GM08714 (cell line): Measurements from ENCODE around the gene CLCN4.

ENCODE experiments used
- H3K4me3 ChIP-seq: fragments of 200-500 bp; sonication (Bioruptor generic); 2 replicates; pipeline ENCODE4 v1.5.1; 2014; ENCODE audit warnings: mild to moderate bottlenecking, low read length, inconsistent platforms
- ZNF274 ChIP-seq: IDR thresholded peaks from 2 replicates; pipeline ENCODE4 v1.6.1; 2012; ENCODE audit warnings: mild to moderate bottlenecking, low read depth, low read length

Gene CLCN4

GRCh38 chrX:10208953-10209352 is 52.2 kb downstream of the CLCN4 start:
- H3K4me3 ChIP-seq = no peak overlapping the region
- no peak for TF ChIP-seq ZNF274

DNA sequence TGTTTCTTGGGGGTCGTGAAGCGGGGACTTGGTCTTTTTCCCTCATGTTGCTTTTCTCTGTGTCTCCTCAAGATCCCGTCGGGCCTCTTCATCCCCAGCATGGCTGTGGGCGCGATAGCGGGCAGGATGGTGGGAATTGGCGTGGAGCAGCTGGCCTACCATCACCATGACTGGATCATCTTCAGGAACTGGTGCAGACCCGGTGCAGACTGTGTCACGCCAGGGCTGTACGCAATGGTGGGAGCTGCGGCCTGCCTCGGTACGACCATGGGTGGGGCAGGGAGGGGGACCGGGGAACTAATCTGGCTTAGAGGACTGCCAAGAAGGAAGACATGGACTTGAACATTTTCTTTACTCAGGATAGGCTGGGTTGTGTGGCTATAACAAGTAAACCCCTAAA is 55.6 kb downstream of the CLCN4 start:
- TF ChIP-seq ZNF274 = no peak
- H3K4me3 ChIP-seq = no peak overlapping the region

GRCh38 chrX:10213716-10214115 is 56.9 kb downstream of the CLCN4 start:
- H3K4me3 ChIP-seq = no peak overlapping the region
- no peak for TF ChIP-seq ZNF274

GRCh38 chrX:10216208-10216607 is 59.4 kb downstream of the CLCN4 start:
- TF ChIP-seq ZNF274 = no peak
- H3K4me3 ChIP-seq = no peak overlapping the region

DNA sequence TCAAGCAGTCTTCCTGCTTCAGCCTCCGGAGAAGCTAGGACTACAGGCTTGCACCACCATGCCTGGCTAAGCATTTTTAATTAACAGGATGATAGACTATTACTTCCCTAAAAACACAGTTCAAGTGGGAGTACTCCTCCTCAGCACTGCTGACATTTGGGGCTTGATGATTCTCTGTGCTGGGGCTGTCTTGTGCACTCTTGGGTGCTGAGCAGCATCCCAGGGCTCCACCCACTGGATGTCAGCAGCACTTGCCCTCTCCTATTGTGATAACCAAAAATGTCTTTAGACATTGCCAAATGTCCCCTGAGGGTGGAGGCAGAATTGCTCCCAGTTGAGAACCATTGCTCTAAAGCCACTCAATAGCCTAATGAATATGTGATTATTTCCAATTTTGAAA is 60.4 kb downstream of the CLCN4 start:
- no peak overlapping the region for H3K4me3 ChIP-seq
- no peak for TF ChIP-seq ZNF274

DNA sequence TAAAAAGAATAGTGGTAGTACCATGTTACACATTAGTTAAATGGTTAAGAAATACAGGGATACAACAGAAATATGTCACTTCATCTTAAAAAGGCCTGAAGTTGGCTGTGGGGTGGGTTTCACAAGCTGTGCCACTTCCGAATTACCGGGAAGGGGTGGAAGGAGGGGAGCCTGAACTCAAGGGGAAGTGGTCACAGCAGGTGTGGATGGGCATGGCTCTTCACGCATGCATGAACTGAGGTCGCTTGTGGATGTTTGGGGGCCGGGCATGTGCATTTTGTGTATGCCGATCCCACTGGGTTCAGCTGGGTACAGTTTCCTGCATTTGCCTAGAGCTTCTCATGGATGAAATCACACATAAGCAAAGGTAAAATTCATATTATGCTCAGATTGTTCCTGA is 64.9 kb downstream of the CLCN4 start:
- H3K4me3 ChIP-seq = no peak overlapping the region
- no peak for TF ChIP-seq ZNF274

GRCh38 chrX:10223276-10223675 is 66.5 kb downstream of the CLCN4 start:
- TF ChIP-seq ZNF274 = no peak

GRCh38 chrX:10223781-10224180 is 67.0 kb downstream of the CLCN4 start:
- no peak overlapping the region for H3K4me3 ChIP-seq
- TF ChIP-seq ZNF274 = no peak

More at GRCh38 chrX:10223276-10223675, 66.5 kb downstream of the CLCN4 start:
- no peak overlapping the region for H3K4me3 ChIP-seq

- no peak for TF ChIP-seq ZNF274
- no peak overlapping the region for H3K4me3 ChIP-seq
Measured at GRCh38 chrX:10230222-10230621, 73.4 kb downstream of the CLCN4 start.

GRCh38 chrX:10231461-10231860 is 74.7 kb downstream of the CLCN4 start:
- no peak for TF ChIP-seq ZNF274
- H3K4me3 ChIP-seq = no peak overlapping the region

- no peak for TF ChIP-seq ZNF274
- no peak overlapping the region for H3K4me3 ChIP-seq
Measured at GRCh38 chrX:10233173-10233572, 76.4 kb downstream of the CLCN4 start.

GRCh38 chrX:10233696-10234095 is 76.9 kb downstream of the CLCN4 start:
- H3K4me3 ChIP-seq = no peak overlapping the region
- TF ChIP-seq ZNF274 = no peak

GRCh38 chrX:10235851-10236250 is 79.1 kb downstream of the CLCN4 start:
- no peak overlapping the region for H3K4me3 ChIP-seq
- TF ChIP-seq ZNF274 = no peak

DNA sequence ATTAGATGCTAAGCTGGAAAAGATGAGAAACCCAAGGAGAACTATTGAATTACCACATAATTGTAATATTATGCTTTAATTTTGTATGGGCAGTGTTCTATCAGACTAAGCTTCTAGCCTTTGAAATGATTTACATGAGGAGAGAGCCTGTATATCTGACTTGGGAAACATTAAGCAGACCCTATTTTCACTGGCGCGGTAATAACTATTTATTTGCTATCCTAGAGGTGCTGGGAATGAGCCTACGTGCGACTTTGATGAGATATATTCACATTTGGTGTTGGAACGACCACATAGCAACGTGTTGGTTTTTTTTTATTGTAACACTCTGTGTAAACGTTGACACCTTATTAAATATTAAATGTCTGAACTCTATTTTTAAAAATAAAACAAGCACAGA is 80.5 kb downstream of the CLCN4 start:
- no peak for TF ChIP-seq ZNF274
- no peak overlapping the region for H3K4me3 ChIP-seq

DNA sequence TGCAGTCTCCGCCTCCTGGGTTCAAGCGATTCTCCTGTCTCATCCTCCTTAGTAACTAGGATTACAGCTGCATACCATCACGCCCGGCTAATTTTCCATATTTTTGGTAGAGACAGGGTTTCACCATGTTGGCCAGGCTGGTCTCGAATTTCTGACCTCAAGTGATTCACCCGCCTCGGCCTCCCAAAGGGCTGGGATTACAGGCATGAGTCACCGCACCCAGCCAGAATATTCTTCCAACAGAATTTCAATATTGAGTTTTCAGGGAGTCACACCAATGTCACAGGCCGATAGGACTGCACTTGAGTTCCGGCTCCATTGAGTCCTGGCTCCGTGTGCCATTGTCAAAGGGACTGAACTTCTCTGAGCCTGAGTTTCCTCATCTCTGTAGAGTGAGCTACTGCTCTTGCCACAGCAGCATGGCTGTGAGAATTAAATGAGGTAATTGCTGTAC is 82.9 kb downstream of the CLCN4 start:
- H3K4me3 ChIP-seq = no peak overlapping the region
- no peak for TF ChIP-seq ZNF274

- TF ChIP-seq ZNF274 = no peak
Measured at GRCh38 chrX:10240918-10241317, 84.1 kb downstream of the CLCN4 start.

More at GRCh38 chrX:10240918-10241317, 84.1 kb downstream of the CLCN4 start:
- H3K4me3 ChIP-seq = no peak overlapping the region
